Raji (cell line): ENCODE data around the gene KLHL29.

Experiments used
- POLR2A ChIP-seq: IDR thresholded peaks from 2 replicates; pipeline ENCODE4 v1.6.1; 2011; ENCODE audit warnings: low read depth, low read length, control low read depth; ENCODE audit not compliant: insufficient read depth

Gene KLHL29

DNA sequence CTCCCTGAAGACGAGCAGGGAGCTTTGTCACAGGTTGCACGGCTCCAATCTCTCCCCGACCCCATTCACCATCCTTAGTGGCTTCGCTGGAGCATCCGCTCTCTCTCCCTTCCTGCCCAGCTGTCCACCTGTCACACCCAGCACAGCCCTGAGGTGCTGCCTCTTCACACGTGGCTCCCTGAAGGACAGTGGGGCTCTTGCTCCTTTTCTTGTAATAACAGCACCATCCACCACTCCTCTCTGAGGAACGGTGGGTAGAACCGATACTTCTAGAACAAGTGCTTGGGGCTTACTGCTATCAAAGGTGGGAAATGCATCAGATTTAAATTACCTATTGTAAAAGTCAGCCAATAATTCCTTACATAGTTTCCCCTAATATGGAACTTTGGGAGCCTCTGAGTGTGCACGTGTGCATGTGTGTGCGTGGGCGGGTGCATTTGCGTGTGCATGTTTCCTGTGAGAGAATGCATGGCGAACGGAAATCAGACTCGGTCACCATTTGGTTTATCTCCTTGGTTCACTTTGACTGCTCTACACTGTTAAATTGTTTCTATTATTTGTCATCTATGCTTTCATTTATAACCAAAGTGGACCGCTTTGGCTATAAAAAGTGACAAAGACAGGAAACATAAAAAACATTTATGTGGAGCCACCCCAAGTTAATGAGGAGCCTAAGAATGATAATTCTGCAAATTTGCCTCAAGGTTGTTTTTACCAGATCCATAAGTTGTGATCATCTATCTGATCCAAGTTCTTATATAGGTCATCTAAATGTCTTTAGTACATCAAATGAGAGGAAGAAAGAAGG lies 39.1 kb downstream of the KLHL29 start:
- no peak for TF ChIP-seq POLR2A

- TF ChIP-seq POLR2A: no peak
Measured at GRCh38 chr2:23425338-23425871, 40.4 kb downstream of the KLHL29 start.

GRCh38 chr2:23425885-23426262 lies 40.9 kb downstream of the KLHL29 start:
- no peak for TF ChIP-seq POLR2A

GRCh38 chr2:23426263-23426905 lies 41.4 kb downstream of the KLHL29 start:
- no peak for TF ChIP-seq POLR2A

DNA sequence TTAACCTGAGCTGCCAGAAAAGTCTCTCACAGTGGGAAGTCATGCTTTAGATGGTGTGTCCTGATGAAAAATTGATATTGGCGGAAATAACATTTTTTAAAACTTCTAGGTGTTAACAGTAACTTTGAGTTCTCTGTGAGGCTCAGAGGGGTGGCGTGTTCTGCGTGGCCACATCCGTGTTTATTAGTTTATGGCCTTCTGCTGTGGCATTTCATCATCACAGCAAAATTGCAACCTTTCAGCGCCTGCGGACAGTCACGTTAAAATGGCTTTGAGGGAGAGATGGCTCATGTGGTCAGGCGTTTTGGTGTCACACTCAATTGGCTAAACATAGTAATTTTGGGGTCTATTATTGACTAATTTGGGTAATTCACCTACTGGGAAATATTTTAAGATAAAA lies 42.4 kb downstream of the KLHL29 start:
- TF ChIP-seq POLR2A: no peak

- TF ChIP-seq POLR2A: no peak
Measured at GRCh38 chr2:23427976-23428375, 43.0 kb downstream of the KLHL29 start.

DNA sequence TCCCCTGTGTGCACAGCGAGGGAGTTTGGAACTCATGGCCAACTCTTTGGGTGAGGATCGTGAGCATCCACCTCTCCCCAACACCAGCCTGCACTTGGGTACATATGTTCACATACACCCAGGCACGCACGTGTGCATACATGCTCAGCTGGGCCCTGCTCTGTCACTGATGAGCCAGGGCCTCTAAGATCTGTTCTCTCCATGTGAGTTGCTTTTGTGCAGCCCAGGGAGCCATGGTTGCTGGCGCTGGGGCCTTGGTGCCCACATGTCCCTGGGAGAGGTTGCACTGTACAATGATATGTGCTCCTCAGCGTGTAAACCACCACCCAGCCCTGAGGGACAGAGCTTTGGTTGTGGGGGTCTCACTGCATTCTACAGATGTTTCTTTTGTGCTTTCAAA lies 44.1 kb downstream of the KLHL29 start:
- TF ChIP-seq POLR2A: no peak

DNA sequence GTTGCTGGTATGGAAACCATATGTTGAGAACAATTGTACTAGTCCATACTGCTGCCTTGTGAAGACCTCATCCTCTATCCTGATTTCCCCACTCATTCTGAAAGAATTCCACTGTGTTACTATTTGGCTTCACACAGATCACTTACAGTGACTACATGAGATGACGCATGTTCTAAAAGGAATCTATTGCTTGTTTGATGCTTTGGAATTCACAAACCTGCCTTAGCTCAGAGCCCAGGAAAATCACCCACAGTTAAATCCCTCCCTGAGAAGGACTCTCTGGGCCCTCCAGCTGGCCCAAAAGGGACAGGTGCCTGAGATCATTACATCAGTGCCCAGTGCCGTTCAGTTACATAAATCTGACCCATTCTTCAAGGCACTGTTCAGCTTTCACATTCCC lies 45.3 kb downstream of the KLHL29 start:
- no peak for TF ChIP-seq POLR2A

DNA sequence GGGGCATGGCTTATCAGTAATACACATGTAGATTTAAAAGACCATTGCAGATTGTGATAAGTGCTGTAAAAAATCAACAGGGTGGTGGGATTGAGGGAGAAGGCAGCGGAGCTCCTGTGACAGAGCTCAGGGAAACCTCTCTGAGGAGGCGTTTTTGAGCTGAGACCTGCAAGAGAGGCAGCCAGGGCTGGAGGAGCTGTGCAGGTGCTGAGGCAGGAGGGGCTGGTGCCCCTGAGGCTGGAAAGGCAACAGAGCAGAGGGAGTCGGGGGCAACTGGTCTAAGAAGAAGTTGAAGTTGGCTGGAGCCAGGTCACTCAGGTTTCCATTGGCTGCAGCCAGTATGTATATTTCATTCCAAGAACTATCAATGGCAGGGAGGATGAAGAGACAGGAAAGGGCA lies 47.6 kb downstream of the KLHL29 start:
- no peak for TF ChIP-seq POLR2A

GRCh38 chr2:23433282-23433681 lies 48.3 kb downstream of the KLHL29 start:
- TF ChIP-seq POLR2A: no peak

DNA sequence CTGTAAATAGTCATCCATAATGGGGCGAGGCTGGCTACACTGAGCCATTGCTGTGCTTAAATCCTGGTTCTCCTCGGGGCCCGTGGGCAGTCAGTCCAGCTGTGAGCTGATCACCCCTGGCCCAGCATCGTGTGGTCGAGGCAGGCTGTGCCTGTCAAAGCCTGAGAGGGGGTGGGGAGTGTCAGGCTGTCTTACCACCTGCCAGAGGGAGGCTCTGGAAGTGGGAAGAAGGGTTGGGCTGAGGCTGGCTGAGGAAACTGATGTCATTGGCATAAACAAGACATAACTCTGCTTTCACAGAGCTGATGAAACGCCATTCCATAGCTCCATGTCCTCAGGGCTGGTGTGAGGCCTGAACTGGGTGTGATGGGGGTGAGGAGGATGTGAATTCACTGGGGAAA lies 49.7 kb downstream of the KLHL29 start:
- no peak for TF ChIP-seq POLR2A

- TF ChIP-seq POLR2A: no peak
Measured at GRCh38 chr2:23435250-23436035, 50.5 kb downstream of the KLHL29 start.

DNA sequence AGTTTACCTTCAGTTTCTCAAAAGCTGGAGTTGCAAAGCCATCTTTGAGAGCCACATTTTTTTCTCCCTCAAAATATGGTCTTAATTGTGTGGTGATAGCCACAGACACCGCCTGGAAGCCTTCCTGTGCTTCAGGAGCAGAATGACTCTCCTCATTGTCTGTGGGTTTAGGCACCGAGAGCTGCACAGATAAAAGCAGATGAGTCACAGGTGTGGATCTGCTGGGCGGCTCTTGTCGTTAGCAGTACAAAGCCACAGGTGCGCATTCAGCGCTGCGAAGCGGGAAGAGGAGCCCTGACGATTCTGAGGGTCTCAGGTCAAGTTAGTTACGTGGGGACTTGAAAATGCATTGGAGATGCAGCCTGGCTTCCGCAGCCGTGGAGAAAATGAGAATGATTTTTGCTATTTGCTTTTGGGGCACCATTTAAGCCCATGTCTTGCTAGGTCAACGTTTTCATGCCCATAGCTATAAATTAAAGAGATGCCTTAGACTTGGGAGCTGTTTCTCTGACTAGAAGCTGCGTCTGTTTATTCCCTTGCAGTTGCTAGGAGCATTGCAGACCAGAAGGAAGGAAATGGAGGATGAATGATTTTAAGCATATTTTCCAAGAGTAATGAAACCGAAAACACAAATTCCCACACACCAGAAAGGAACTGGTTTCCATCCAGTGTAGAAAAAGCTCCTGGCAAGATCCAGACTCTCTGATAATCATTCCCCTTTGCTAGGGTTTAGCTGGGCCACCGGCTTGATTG lies 51.5 kb downstream of the KLHL29 start:
- TF ChIP-seq POLR2A: no peak

GRCh38 chr2:23441414-23441813 lies 56.4 kb downstream of the KLHL29 start:
- no peak for TF ChIP-seq POLR2A

- no peak for TF ChIP-seq POLR2A
Measured at GRCh38 chr2:23445450-23445868, 60.5 kb downstream of the KLHL29 start.

- no peak for TF ChIP-seq POLR2A
Measured at GRCh38 chr2:23446916-23447315, 61.9 kb downstream of the KLHL29 start.

GRCh38 chr2:23447405-23447804 lies 62.4 kb downstream of the KLHL29 start:
- TF ChIP-seq POLR2A: no peak
